HEK293 (cell line): ENCODE measurements around the gene FOXP1.

Experiments used
- CTCF ChIA-PET: fragments of 350-600 bp; formaldehyde crosslinking; extraction: SDS; loops from one replicate; lab custom pipeline; 2021; ENCODE audit warnings: antibody characterized with exemption; lab: Yijun Ruan, JAX
- POLR2A ChIA-PET: fragments of 300-600 bp; formaldehyde crosslinking; extraction: SDS; loops from one replicate; lab custom pipeline; 2020; ENCODE audit warnings: antibody characterized with exemption, inconsistent platforms; lab: Yijun Ruan, JAX
- H3K27ac ChIP-seq: fragments of 200-500 bp; sonication (Bioruptor generic); 2 replicates; pipeline ENCODE4 v1.5.1; 2014; ENCODE audit warnings: low read depth, low read length, control low read depth, inconsistent platforms; ENCODE audit errors: extremely low read depth
- H3K36me3 ChIP-seq, 2 experiments: fragments of 200-500 bp in 1 of 2; sonication (Bioruptor generic) in 1 of 2; 1 replicate in 1 of 2; 2 replicates in 1 of 2; pipeline ENCODE4 v1.5.1; 2014 to 2017; ENCODE audit warnings: inconsistent platforms in 2 of 2, low read length in 2 of 2; ENCODE audit not compliant: control insufficient read depth in 2 of 2, insufficient read depth in 1 of 2
- H3K4me1 ChIP-seq: fragments of 200-500 bp; sonication (Bioruptor generic); 2 replicates; pipeline ENCODE4 v1.5.1; 2014; ENCODE audit warnings: mild to moderate bottlenecking, low read length, inconsistent platforms; ENCODE audit not compliant: control insufficient read depth, insufficient read depth
- H3K4me3 ChIP-seq: 2 replicates; pipeline ENCODE4 v1.5.1; 2011; ENCODE audit warnings: low read depth, mild to moderate bottlenecking, control low read depth, low read length, moderate library complexity
- H3K9me3 ChIP-seq: fragments of 200-500 bp; sonication (Bioruptor generic); 2 replicates; pipeline ENCODE4 v1.5.1; 2014; ENCODE audit warnings: low read depth, low read length, inconsistent platforms; ENCODE audit not compliant: control insufficient read depth, insufficient read depth
- AEBP2 ChIP-seq: fragments of 450-650 bp; formaldehyde crosslinking; IDR thresholded peaks from 2 replicates; pipeline ENCODE4 v1.5.1; 2016; ENCODE audit warnings: missing biosample characterization, missing genetic modification characterization, borderline replicate concordance
- ATF2 ChIP-seq: fragments of 450-650 bp; formaldehyde crosslinking; IDR thresholded peaks from 2 replicates; pipeline ENCODE4 v1.5.1; 2016; ENCODE audit warnings: missing biosample characterization, missing genetic modification characterization, low read depth
- PATZ1 ChIP-seq: fragments of 450-650 bp; formaldehyde crosslinking; IDR thresholded peaks from 2 replicates; pipeline ENCODE4 v1.5.1; 2016; ENCODE audit warnings: missing biosample characterization, missing genetic modification characterization
- PRDM1 ChIP-seq: fragments of 450-650 bp; formaldehyde crosslinking; IDR thresholded peaks from 2 replicates; pipeline ENCODE4; 2016; ENCODE audit warnings: missing biosample characterization, missing genetic modification characterization
- PRDM6 ChIP-seq: fragments of 450-650 bp; formaldehyde crosslinking; IDR thresholded peaks from 2 replicates; pipeline ENCODE4 v1.5.1; 2017; ENCODE audit warnings: missing biosample characterization, missing genetic modification characterization
- SCRT1 ChIP-seq: fragments of 450-650 bp; formaldehyde crosslinking; IDR thresholded peaks from 2 replicates; pipeline ENCODE4 v1.5.1; 2016; ENCODE audit warnings: missing biosample characterization, missing genetic modification characterization, borderline replicate concordance
- SETDB1 ChIP-seq: IDR thresholded peaks from one replicate; pipeline ENCODE4 v1.6.1; 2017; ENCODE audit warnings: mild to moderate bottlenecking, low read length, moderate library complexity, mixed read lengths; ENCODE audit not compliant: insufficient read length
- YY2 ChIP-seq: fragments of 450-650 bp; formaldehyde crosslinking; IDR thresholded peaks from 2 replicates; pipeline ENCODE4 v1.5.1; 2016; ENCODE audit warnings: missing biosample characterization, missing genetic modification characterization
- ZBTB21 ChIP-seq: fragments of 450-650 bp; formaldehyde crosslinking; IDR thresholded peaks from 2 replicates; pipeline ENCODE4 v1.5.1; 2017; ENCODE audit warnings: missing biosample characterization, missing genetic modification characterization
- ZNF138 ChIP-seq: fragments of 450-650 bp; formaldehyde crosslinking; IDR thresholded peaks from 2 replicates; pipeline ENCODE4 v1.5.1; 2016; ENCODE audit warnings: missing biosample characterization, missing genetic modification characterization, borderline replicate concordance
- ZNF140 ChIP-seq: fragments of 450-650 bp; formaldehyde crosslinking; IDR thresholded peaks from 2 replicates; pipeline ENCODE4 v1.5.1; 2016; ENCODE audit warnings: missing biosample characterization, missing genetic modification characterization
- ZNF155 ChIP-seq: fragments of 450-650 bp; formaldehyde crosslinking; IDR thresholded peaks from 2 replicates; pipeline ENCODE4 v1.5.1; 2016; ENCODE audit warnings: missing biosample characterization, missing genetic modification characterization
- ZNF16 ChIP-seq: fragments of 450-650 bp; formaldehyde crosslinking; IDR thresholded peaks from 2 replicates; pipeline ENCODE4 v1.5.1; 2016; ENCODE audit warnings: low read depth, missing biosample characterization, missing genetic modification characterization
- ZNF324 ChIP-seq: fragments of 450-650 bp; formaldehyde crosslinking; IDR thresholded peaks from 2 replicates; pipeline ENCODE4 v1.5.1; 2016; ENCODE audit warnings: missing biosample characterization, missing genetic modification characterization
- ZNF354C ChIP-seq: fragments of 450-650 bp; formaldehyde crosslinking; IDR thresholded peaks from 2 replicates; pipeline ENCODE4 v1.5.1; 2016; ENCODE audit warnings: missing biosample characterization, missing genetic modification characterization, low read depth, borderline replicate concordance
- ZNF394 ChIP-seq: fragments of 450-650 bp; formaldehyde crosslinking; IDR thresholded peaks from 2 replicates; pipeline ENCODE4 v1.5.1; 2016; ENCODE audit warnings: missing biosample characterization, missing genetic modification characterization, mild to moderate bottlenecking, moderate library complexity, borderline replicate concordance
- ZNF404 ChIP-seq: fragments of 450-650 bp; formaldehyde crosslinking; IDR thresholded peaks from 2 replicates; pipeline ENCODE4 v1.5.1; 2017; ENCODE audit warnings: missing biosample characterization, missing genetic modification characterization
- ZNF488 ChIP-seq: fragments of 450-650 bp; formaldehyde crosslinking; IDR thresholded peaks from 2 replicates; pipeline ENCODE4 v1.5.1; 2016; ENCODE audit warnings: missing biosample characterization, missing genetic modification characterization
- ZNF510 ChIP-seq: fragments of 450-650 bp; formaldehyde crosslinking; IDR thresholded peaks from 2 replicates; pipeline ENCODE4 v1.5.1; 2018; ENCODE audit warnings: mild to moderate bottlenecking, missing genetic modification characterization, missing biosample characterization; ENCODE audit not compliant: insufficient replicate concordance
- ZNF624 ChIP-seq: fragments of 450-650 bp; formaldehyde crosslinking; IDR thresholded peaks from 2 replicates; pipeline ENCODE4 v1.5.1; 2017; ENCODE audit warnings: missing biosample characterization, missing genetic modification characterization
- ZNF629 ChIP-seq: fragments of 450-650 bp; formaldehyde crosslinking; IDR thresholded peaks from 2 replicates; pipeline ENCODE4 v1.5.1; 2017; ENCODE audit warnings: missing biosample characterization, missing genetic modification characterization
- ZNF645 ChIP-seq: fragments of 450-650 bp; formaldehyde crosslinking; IDR thresholded peaks from 2 replicates; pipeline ENCODE4; 2016; ENCODE audit warnings: missing biosample characterization, missing genetic modification characterization
- ZNF830 ChIP-seq: fragments of 450-650 bp; IDR thresholded peaks from 2 replicates; pipeline ENCODE4 v1.5.0; 2018; ENCODE audit warnings: missing biosample characterization, missing genetic modification characterization, low read depth, mild to moderate bottlenecking, moderate library complexity

Gene FOXP1

GRCh38 chr3:71374582-71374981 is 208.9 kb downstream of the FOXP1 start (continued):
- no peak for TF ChIP-seq ZNF394 (tag by site-specific recombination)
- no peak for TF ChIP-seq ZNF488
- no peak for TF ChIP-seq PRDM6
- TF ChIP-seq ZNF404 (tag by site-specific recombination): no peak
- TF ChIP-seq ZNF155: no peak
- TF ChIP-seq AEBP2: no peak

- no peak overlapping the region for H3K27ac ChIP-seq
- H3K36me3 ChIP-seq: no peaks in the 10 kb centered on the region
- H3K4me3 ChIP-seq: no peak overlapping the region
- peaks cover 3% of the 10 kb centered on the region for H3K4me1 ChIP-seq
- H3K9me3 ChIP-seq: no peaks in the 10 kb centered on the region
- CTCF ChIA-PET: interaction anchor here (0.7 kb wide), 1 partner anchor 1343 kb away, joined by 3 read pairs; no protein-coding TSS in a partner anchor
- TF ChIP-seq ZNF629: no peak
- TF ChIP-seq SETDB1: no peak
- TF ChIP-seq ZNF140 (tag by site-specific recombination): no peak
- no peak for TF ChIP-seq ZNF624 (tag by site-specific recombination)
- no peak for TF ChIP-seq ZNF510 (tag by site-specific recombination)
- no peak for TF ChIP-seq ZNF354C
- TF ChIP-seq ZNF830: no peak
- TF ChIP-seq, all 188 proteins: peak for 0
- POLR2A ChIA-PET: no interaction called here
These were observed 210.5 kb downstream of the FOXP1 start for GRCh38 chr3:71372911-71373637.

- Histone ChIP-seq H3K4me3 (no peak overlapping the region), H3K27ac (no peak overlapping the region), H3K4me1 (peaks cover 3% of the 10 kb centered on the region), H3K36me3 (no peaks in the 10 kb centered on the region), H3K9me3 (no peaks in the 10 kb centered on the region)
- CTCF ChIA-PET: no interaction called here
- POLR2A ChIA-PET: no interaction called here
- TF ChIP-seq ZNF16 (no peak), ATF2 (tag by site-specific recombination) (no peak), SCRT1 (tag by site-specific recombination) (no peak), PATZ1 (no peak), ZNF624 (tag by site-specific recombination) (no peak), ZNF645 (tag by site-specific recombination) (no peak), PRDM1 (tag by site-specific recombination) (no peak), ZNF404 (tag by site-specific recombination) (no peak), ZNF324 (tag by site-specific recombination) (no peak), ZBTB21 (tag by site-specific recombination) (no peak), YY2 (tag by site-specific recombination) (no peak), ZNF138 (tag by site-specific recombination) (no peak)
These were observed 211.2 kb downstream of the FOXP1 start for GRCh38 chr3:71372241-71372768.
